Naive B cell (primary cell): ENCODE data around the gene ADPGK. TPM values are rescaled to one million over a fixed set of nuclear protein-coding genes. Genes with fewer than 3 reads are reported as not detected.
A peak's percentile ranks its signal among the peaks of the same experiment; 100 is the strongest.

ENCODE experiments used
- ATAC-seq, 2 donors: fragments of 150-1000 bp; cut with Tn5 transposase; 2 replicates each; pipeline ENCODE4 v1.10.0; 2021; ENCODE audit warnings: low read depth in 2 of 2, mild to moderate bottlenecking in 2 of 2, moderate library complexity in 2 of 2
- DNase-seq: peaks from one replicate; pipeline ENCODE4 v3.0.0; 2022
- H3K27ac Mint-ChIP-seq, 6 donors: one replicate each; pipeline ENCODE4 v1.8.0; 2020 to 2022; ENCODE audit warnings: mild to moderate bottlenecking in 6 of 6, mixed read lengths in 6 of 6, moderate library complexity in 5 of 6, inconsistent platforms in 2 of 6
- H3K27me3 Mint-ChIP-seq, 3 donors: one replicate each; pipeline ENCODE4 v1.8.0; 2021 to 2022; ENCODE audit warnings: mixed read lengths in 3 of 3, mild to moderate bottlenecking in 1 of 3
- H3K36me3 Mint-ChIP-seq, 2 donors: one replicate each; pipeline ENCODE4 v1.8.0; 2020 to 2022; ENCODE audit warnings: mixed read lengths in 2 of 2, inconsistent platforms in 1 of 2, mild to moderate bottlenecking in 1 of 2
- H3K4me1 Mint-ChIP-seq, 3 donors: one replicate each; pipeline ENCODE4 v1.8.0; 2020 to 2022; ENCODE audit warnings: mixed read lengths in 3 of 3, inconsistent platforms in 1 of 3, mild to moderate bottlenecking in 1 of 3, moderate library complexity in 1 of 3
- H3K4me3 Mint-ChIP-seq, 8 donors: one replicate each; pipeline ENCODE4 v1.8.0; 2020 to 2022; ENCODE audit warnings: mild to moderate bottlenecking in 8 of 8, mixed read lengths in 8 of 8, moderate library complexity in 8 of 8, inconsistent platforms in 2 of 8
- H3K9me3 Mint-ChIP-seq, 7 donors: one replicate each; pipeline ENCODE4 v1.8.0; 2020 to 2022; ENCODE audit warnings: mixed read lengths in 7 of 7, mild to moderate bottlenecking in 5 of 7, inconsistent platforms in 2 of 7, moderate library complexity in 1 of 7
- polyA plus RNA-seq, 6 donors: library from polyadenylated mRNA; unstranded; fragments of 300-500 nt; fragmentation: Illumina TruSeq; gene quantifications; one replicate each; pipeline ENCODE4 v1.2.3, GENCODE V29; 2021; ENCODE audit warnings: low read depth in 6 of 6

ADPGK gene
- polyA plus RNA-seq, 6 donors from 2014 or later = 126 to 160 (median 139) TPM

DNA sequence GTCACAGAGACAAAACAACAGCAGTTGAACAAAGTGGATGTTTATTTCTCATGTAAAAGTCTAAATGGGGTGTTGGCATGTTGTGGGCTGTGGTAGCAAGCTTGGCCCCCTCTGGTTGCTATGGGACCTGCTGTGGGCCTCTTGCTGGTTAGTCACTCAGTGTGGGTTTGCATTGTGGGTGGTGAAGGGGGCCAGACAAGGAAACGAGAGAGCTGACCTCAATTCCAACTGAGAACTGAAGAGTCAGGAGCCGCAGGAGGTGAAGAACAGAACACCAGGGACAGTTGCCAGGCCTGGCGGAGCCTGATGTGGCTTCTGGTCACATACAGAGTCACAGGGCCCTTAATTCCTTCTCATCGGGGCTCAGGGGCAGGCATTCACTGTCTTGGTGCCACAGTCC lies 1.9 kb upstream of the ADPGK start:
- DNase-seq (no peak), ATAC-seq (no peak)
- Mint-ChIP-seq H3K27me3 (peaks cover 0 to 9% (median 6%) of the 10 kb centered on the region in 3 donors), H3K9me3 (no peaks in the 10 kb centered on the region), H3K27ac (peak overlapping the region in 3 of 6 donors; percentile 52 to 97 (median 86)), H3K4me3 (peak overlapping the region in 5 of 8 donors; percentile 4 to 94 (median 64)), H3K36me3 (peaks cover 8 to 11% of the 10 kb centered on the region in 2 donors), H3K4me1 (peaks cover 29 to 36% (median 34%) of the 10 kb centered on the region in 3 donors)

DNA sequence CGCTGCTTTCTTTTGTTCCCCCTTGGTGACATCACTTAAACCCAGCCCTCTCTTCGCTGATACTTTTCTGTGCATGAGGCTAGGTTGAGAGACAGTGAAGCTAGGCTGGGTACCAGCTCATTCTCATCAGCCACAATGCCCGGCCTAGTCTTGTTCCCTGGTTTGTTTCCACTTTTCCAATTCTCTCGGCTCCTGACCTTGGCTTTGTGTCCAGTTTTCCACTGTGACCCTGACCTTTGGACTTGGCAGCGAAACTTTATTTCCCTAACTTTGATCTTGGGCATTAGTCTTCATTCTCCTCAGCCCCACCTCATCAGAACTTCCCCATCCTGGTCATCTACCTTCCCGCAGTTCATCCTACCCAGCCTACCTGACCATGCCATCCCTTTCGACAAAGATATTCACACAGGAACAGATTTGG lies 908 bp upstream of the ADPGK start:
- no peak for DNase-seq
- H3K4me3 Mint-ChIP-seq = peak overlapping the region; percentile 87 to 98 (median 95)
- ATAC-seq = peak; percentile 4
- no peaks in the 10 kb centered on the region for H3K9me3 Mint-ChIP-seq
- H3K4me1 Mint-ChIP-seq = peaks cover 38 to 45% (median 43%) of the 10 kb centered on the region in 3 donors
- peaks cover 0 to 2% (median 0%) of the 10 kb centered on the region in 3 donors for H3K27me3 Mint-ChIP-seq
- H3K36me3 Mint-ChIP-seq = peaks cover 17% of the 10 kb centered on the region in 2 donors
- H3K27ac Mint-ChIP-seq = peak overlapping the region; percentile 88 to 99 (median 98)

DNA sequence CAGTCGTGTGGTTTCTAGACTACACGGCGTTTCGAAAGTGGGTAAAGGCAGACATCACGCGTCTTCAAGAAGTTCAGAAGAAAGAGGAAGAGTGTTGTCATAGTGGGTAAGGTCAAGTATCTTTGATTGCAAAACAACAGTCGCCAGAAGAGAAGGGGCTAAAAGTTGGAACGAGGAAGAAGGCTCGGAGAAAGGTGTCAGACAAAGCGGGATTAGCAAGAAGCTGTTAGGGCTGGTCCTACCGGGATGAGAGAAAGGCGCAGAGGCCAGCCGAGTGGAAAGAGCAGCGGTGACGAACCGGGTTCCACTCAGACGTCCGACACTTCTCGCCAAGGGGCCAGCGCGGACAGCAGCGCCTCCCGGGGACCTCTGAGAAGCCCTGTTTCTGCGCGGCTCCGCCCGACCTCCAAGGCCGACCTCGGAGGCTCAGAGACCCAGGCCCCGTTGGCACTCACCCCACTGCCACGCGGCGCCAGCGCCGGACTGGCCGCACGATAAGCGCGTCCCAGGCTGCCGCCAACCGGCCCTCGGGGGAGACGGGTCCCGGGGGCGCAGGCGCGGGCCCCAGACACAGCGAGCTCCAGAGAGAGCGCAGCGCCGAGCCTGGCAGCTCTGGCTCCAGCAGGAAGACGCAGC lies 436 bp downstream of the ADPGK start:
- H3K36me3 Mint-ChIP-seq = peaks cover 22 to 24% of the 10 kb centered on the region in 2 donors
- H3K27ac Mint-ChIP-seq = peak overlapping the region; percentile 97 to 100 (median 99)
- peak; percentile 60 to 69 for ATAC-seq
- no peaks in the 10 kb centered on the region for H3K27me3 Mint-ChIP-seq
- no peaks in the 10 kb centered on the region for H3K9me3 Mint-ChIP-seq
- peak; percentile 77 for DNase-seq
- peaks cover 45 to 57% (median 54%) of the 10 kb centered on the region in 3 donors for H3K4me1 Mint-ChIP-seq
- H3K4me3 Mint-ChIP-seq = peak overlapping the region; percentile 87 to 98 (median 95)

DNA sequence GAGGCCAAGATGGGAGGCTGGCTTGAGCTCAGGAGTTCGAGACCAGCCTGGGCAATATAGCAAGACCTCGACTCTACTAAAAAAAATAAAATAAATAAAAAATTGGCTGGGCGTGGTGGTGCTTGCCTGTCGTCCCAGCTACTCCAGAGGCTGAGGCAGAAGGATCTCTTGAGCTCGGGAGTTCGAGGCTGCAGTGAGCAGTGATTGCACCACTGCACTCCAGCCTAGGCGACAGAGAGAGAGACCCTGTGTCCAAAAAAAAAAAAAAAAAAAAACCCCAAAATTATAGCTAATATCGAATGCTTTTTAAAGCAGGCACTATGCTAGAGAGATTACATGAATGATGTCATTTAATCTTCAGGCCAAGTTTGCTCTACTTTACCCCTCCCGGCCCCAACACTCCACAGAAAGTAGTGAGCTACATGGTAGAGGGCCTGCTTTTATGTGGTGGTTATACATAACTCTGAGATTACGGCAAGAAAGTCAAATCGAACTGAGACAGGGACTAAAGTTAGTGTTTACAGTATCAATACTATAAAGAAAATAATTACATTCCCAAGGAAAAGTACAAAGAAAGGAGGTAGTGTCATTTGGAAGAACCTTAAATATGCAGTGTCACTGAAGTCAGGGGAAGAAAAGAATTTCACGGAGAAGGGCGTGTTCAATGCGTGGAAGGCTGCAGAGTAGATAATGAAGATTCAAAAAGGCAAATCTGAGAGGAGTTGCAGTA lies 1.1 kb downstream of the ADPGK start:
- ATAC-seq (no peak), DNase-seq (no peak)
- H3K27me3 Mint-ChIP-seq = no peaks in the 10 kb centered on the region
- peak overlapping the region; percentile 87 to 98 (median 95) for H3K4me3 Mint-ChIP-seq
- no peaks in the 10 kb centered on the region for H3K9me3 Mint-ChIP-seq
- H3K4me1 Mint-ChIP-seq = peaks cover 45 to 61% (median 59%) of the 10 kb centered on the region in 3 donors
- peak overlapping the region; percentile 97 to 100 (median 99) for H3K27ac Mint-ChIP-seq
- H3K36me3 Mint-ChIP-seq = peaks cover 22 to 24% of the 10 kb centered on the region in 2 donors

DNA sequence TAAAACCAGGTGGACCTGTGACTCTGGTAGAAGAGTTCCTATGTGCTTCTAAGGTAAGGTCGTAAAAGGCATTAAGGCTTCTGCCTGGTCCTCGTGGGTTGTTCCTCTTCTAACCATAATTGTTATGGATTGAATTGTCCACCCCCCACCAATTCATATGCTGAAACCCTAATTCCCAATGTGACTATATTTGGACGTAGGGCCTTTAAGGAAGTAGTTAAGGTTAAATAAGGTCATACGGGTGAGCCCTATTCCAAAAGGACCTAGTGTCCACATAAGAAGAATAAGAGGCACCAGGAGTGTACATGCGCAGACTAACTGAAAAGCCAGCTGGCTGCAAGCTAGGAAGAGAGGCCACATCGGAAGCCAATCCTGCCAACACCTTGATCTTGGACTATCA lies 1.9 kb downstream of the ADPGK start:
- Mint-ChIP-seq H3K27ac (peak overlapping the region in 5 of 6 donors; percentile 50 to 97 (median 72)), H3K4me1 (peaks cover 45 to 63% (median 61%) of the 10 kb centered on the region in 3 donors), H3K4me3 (peak overlapping the region; percentile 53 to 94 (median 62)), H3K36me3 (peaks cover 22 to 24% of the 10 kb centered on the region in 2 donors), H3K9me3 (no peaks in the 10 kb centered on the region), H3K27me3 (no peaks in the 10 kb centered on the region)
- DNase-seq (no peak), ATAC-seq (no peak)

DNA sequence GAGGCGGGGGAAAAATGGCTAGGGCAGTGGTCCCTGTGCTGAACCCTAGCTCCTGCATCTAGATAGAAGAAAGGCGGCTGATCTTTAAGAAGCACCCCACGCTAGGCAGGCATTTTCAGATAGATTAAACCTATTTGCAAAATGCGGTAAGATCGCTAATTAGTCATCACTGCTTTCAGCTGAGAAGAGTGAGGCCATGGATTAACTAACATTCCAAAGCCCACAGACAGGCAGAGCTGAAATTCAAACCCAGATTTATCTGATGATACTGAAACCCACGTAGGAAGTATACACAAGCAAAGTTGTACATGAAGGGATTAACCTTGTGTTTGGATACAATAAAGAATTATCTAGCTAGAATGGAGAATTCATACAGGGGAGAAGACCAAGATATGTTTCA lies 4.8 kb downstream of the ADPGK start:
- no peaks in the 10 kb centered on the region for H3K27me3 Mint-ChIP-seq
- no peaks in the 10 kb centered on the region for H3K9me3 Mint-ChIP-seq
- no peak for ATAC-seq
- H3K36me3 Mint-ChIP-seq = peaks cover 22 to 24% of the 10 kb centered on the region in 2 donors
- DNase-seq = no peak
- H3K4me1 Mint-ChIP-seq = peaks cover 56 to 78% (median 70%) of the 10 kb centered on the region in 3 donors
- H3K27ac Mint-ChIP-seq = peak overlapping the region in 2 of 6 donors; percentile 47 to 67
- H3K4me3 Mint-ChIP-seq = peak overlapping the region in 2 of 8 donors; percentile 39 to 47

DNA sequence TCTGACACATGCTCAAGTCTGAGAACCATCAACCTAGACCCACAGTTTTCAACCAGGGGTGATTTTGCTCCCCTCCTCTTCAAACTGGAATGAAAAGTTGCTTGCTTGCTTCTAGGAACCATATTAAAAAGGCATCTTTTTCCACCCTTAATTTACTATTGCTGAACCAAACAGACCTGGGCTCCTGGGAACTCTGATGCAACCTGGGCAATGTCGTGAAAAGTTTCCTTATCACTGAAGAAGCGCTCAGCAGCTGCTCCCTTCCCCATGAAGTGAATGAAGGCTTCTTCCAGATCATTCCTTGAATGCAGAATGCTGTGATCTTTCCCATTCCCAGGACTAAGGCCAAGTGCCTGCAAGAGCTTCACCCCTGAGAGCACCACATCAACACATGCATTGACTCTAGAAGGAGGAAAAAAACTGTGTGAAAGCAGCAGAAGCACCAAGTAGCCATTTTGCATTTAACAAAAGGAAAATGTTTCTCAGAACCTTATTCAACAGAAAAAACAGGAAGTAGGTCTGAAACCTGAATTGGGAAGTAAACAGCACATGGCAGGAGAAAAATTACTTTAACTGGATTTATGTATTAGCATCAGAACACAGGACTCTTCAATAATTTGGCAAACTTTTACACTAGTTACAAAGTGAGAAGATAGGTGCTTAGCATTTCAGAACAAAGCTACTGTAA lies 8.7 kb downstream of the ADPGK start:
- ATAC-seq = peak; percentile 75 to 77

DNA sequence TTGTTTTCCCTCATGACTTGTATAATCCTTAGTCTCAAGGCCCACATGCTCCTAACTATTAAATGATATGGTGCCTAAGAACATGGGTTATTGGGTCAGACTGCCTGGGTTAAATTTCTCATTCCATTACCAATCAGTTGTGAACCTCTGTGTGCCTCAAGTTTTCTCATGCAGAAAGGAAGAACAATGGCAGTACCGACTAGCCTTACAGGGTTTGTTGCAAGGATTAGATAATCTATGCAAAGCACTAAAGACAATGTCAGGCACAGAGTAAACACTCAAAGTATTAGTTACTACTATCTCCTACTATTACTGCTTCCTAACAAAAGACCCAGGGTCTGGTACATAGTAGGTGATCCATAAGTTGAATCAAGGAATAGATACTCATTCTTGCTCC lies 12.2 kb downstream of the ADPGK start:
- no peak for DNase-seq
- Mint-ChIP-seq H3K4me3 (no peak overlapping the region), H3K27ac (peak overlapping the region in 4 of 6 donors; percentile 32 to 86 (median 50)), H3K4me1 (peaks cover 28 to 34% (median 32%) of the 10 kb centered on the region in 3 donors), H3K36me3 (peaks cover 30 to 32% of the 10 kb centered on the region in 2 donors), H3K9me3 (peaks cover 0 to 20% (median 15%) of the 10 kb centered on the region in 7 donors), H3K27me3 (no peaks in the 10 kb centered on the region)
- no peak for ATAC-seq

More for the DNA sequence above, 8.7 kb downstream of the ADPGK start:
- peak overlapping the region in 7 of 8 donors; percentile 38 to 84 (median 68) for H3K4me3 Mint-ChIP-seq
- peaks cover 40 to 57% (median 57%) of the 10 kb centered on the region in 3 donors for H3K4me1 Mint-ChIP-seq
- no peaks in the 10 kb centered on the region for H3K9me3 Mint-ChIP-seq
- H3K27me3 Mint-ChIP-seq = no peaks in the 10 kb centered on the region
- peak overlapping the region; percentile 10 to 90 (median 60) for H3K27ac Mint-ChIP-seq
- H3K36me3 Mint-ChIP-seq = peaks cover 17 to 20% of the 10 kb centered on the region in 2 donors
- DNase-seq = peak; percentile 47

DNA sequence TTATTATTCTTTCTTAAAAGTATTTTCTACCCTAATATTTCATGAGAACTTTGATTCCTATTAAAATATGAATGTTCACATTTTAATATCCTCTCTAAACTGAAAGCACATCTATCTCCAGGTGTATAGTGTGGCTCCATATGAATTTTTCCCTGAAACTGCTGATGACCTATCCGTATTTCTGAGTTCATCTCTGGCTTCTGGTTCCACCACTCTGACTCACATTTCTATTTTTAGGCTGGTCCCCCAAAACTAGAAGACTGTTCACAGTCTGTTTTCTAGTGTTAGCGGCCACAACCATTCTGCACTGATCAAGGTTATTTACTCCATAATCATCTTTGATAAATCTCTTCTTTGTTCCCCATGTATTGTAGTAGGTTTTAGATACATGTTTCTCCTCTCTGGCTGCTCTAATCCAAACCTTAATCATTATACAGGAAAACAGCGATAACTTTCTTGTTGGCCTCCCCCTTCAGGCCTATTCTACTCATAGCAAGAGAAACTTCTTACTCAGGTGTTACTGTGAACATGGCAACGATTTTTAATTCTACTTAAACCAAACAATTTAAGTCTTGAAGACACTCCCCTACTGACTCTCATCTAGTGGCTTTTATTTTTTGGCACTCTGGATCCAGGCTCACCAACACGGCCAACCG lies 12.8 kb downstream of the ADPGK start:
- DNase-seq (no peak), ATAC-seq (no peak)
- H3K27ac Mint-ChIP-seq = peak overlapping the region in 5 of 6 donors; percentile 32 to 86 (median 52)
- peaks cover 24 to 29% (median 28%) of the 10 kb centered on the region in 3 donors for H3K4me1 Mint-ChIP-seq
- peaks cover 33 to 34% of the 10 kb centered on the region in 2 donors for H3K36me3 Mint-ChIP-seq
- peaks cover 0 to 20% (median 15%) of the 10 kb centered on the region in 7 donors for H3K9me3 Mint-ChIP-seq
- no peak overlapping the region for H3K4me3 Mint-ChIP-seq
- H3K27me3 Mint-ChIP-seq = no peaks in the 10 kb centered on the region

DNA sequence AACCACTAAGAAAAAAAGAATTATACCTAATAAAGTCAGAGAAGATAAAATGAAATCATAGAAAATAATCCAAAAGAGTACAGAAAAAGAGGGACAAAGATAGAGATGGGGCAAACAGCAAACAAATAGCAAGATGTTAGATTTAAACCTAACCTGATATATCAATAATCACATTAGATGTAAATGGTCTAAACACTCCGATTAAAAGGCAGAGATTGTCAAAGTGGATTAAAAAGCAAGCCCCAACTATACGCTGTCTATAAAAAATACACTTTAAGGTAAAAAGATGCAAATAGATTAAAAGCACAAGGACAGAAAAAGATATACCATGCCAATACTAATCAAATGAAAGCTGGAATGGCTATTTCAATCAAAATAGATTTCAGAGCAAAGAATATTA lies 16.8 kb downstream of the ADPGK start:
- Mint-ChIP-seq H3K9me3 (peaks cover 0 to 20% (median 15%) of the 10 kb centered on the region in 7 donors), H3K4me3 (no peak overlapping the region), H3K27me3 (no peaks in the 10 kb centered on the region), H3K27ac (no peak overlapping the region), H3K36me3 (peaks cover 33 to 44% of the 10 kb centered on the region in 2 donors), H3K4me1 (peaks cover 10 to 11% (median 11%) of the 10 kb centered on the region in 3 donors)
- DNase-seq (no peak), ATAC-seq (no peak)

DNA sequence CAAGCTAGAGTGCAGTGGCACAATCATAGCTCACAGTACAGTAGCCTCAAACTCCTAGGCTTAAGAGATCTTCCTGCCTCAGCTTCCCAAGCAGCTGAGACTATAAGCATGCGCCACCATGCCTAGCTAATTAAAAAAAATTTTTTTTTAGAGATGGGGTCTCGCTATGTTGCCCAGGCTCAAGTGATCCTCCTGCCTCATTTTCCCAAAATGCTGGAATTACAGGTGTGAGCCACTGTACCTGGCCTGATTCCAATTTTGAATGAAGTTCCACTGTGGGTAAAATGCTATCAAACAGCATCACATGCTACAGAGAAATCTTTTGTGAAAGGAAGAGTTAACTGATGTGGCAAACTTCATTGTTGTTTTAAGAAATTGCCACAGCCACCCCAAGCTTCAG lies 17.5 kb downstream of the ADPGK start:
- Mint-ChIP-seq H3K4me3 (no peak overlapping the region), H3K27ac (no peak overlapping the region), H3K27me3 (no peaks in the 10 kb centered on the region), H3K4me1 (peaks cover 6 to 8% (median 8%) of the 10 kb centered on the region in 3 donors), H3K9me3 (peaks cover 0 to 20% (median 15%) of the 10 kb centered on the region in 7 donors), H3K36me3 (peaks cover 28 to 40% of the 10 kb centered on the region in 2 donors)
- ATAC-seq = no peak
- no peak for DNase-seq

DNA sequence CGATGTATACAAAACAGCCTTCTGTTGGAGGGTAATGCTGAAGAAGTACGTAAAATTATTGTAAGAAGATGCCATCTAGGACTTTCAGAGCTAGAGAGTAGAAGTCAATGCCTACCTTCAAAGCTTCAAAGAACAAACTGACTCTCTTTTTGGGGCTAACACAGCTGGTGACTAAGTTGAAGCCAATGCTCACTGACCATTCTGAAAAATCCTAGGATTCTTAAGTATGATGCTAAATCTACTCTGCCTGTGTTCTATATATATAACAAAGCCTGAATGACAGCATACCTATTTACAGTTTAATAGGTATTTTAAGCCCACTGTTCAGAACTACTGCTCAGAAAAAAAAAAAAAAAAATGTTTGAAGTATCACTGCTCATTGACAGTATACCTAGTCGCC lies 18.9 kb downstream of the ADPGK start:
- peaks cover 25 to 35% of the 10 kb centered on the region in 2 donors for H3K36me3 Mint-ChIP-seq
- H3K4me3 Mint-ChIP-seq = no peak overlapping the region

More for the DNA sequence above, 18.9 kb downstream of the ADPGK start:
- Mint-ChIP-seq H3K4me1 (peaks cover 4 to 5% (median 4%) of the 10 kb centered on the region in 3 donors), H3K27ac (no peak overlapping the region), H3K9me3 (peaks cover 0 to 20% (median 15%) of the 10 kb centered on the region in 7 donors), H3K27me3 (no peaks in the 10 kb centered on the region)
- ATAC-seq (no peak), DNase-seq (no peak)
